Gastrocnemius medialis (tissue), 4 donors: ENCODE results near the gene UPF1. TPM values are rescaled to one million over a fixed set of nuclear protein-coding genes. Genes with fewer than 3 reads are reported as not detected.

Source experiments
- ATAC-seq, 2 donors: fragments of 150-250 bp; one replicate each; pipeline ENCODE4 v1.9.1; 2016
- DNase-seq, 2 donors: peaks; one replicate each; pipeline ENCODE4 v3.0.0-alpha.2; 2019
- H3K27ac ChIP-seq, 4 donors: fragments of 200-600 bp; sonication (generic); 1 replicate in 1 of 4; 2 replicates in 3 of 4; pipeline ENCODE4 v1.5.1; 2016 to 2018; ENCODE audit warnings: mild to moderate bottlenecking in 2 of 4, moderate library complexity in 1 of 4
- H3K27me3 ChIP-seq, 3 donors: fragments of 200-600 bp; sonication (generic) in 2 of 3; 1 replicate in 1 of 3; 2 replicates in 2 of 3; pipeline versions ENCODE4 v1.5.1 to v1.6.0; 2016 to 2019; ENCODE audit warnings: mild to moderate bottlenecking in 1 of 3, moderate library complexity in 1 of 3
- H3K36me3 ChIP-seq, 2 donors: fragments of 200-600 bp; sonication (generic) in 1 of 2; one replicate each; pipeline ENCODE4 v1.5.1; 2017 to 2018
- H3K4me1 ChIP-seq, 2 donors: fragments of 200-600 bp; sonication (generic) in 1 of 2; one replicate each; pipeline ENCODE4 v1.5.1; 2016 to 2017; ENCODE audit warnings: mild to moderate bottlenecking in 2 of 2
- H3K4me3 ChIP-seq, 4 donors: fragments of 200-600 bp; sonication (generic) in 3 of 4; 1 replicate in 1 of 4; 2 replicates in 3 of 4; pipeline ENCODE4 v1.5.1; 2016 to 2019; ENCODE audit warnings: mild to moderate bottlenecking in 2 of 4
- H3K9me3 ChIP-seq, 3 donors: fragments of 200-600 bp; sonication (generic) in 2 of 3; 1 replicate in 1 of 3; 2 replicates in 2 of 3; pipeline ENCODE4 v1.5.1; 2016 to 2019
- POLR2A ChIP-seq, 2 donors: fragments of 450-650 bp; IDR thresholded peaks; one replicate each; pipeline ENCODE4 v1.6.1; 2017; ENCODE audit warnings: antibody characterized with exemption in 2 of 2, mild to moderate bottlenecking in 2 of 2, moderate library complexity in 2 of 2
- in situ Hi-C, 4 donors: fragments of 200-750 bp; cut with MboI; loops; one replicate each; pipeline versions ENCODE4 v1.15.0 to v1.8.0; 2017; ENCODE audit warnings: low sequenced_read_pairs in 4 of 4
- intact Hi-C: fragments of 100-400 bp; cut with DNase I; formaldehyde crosslinking; loops from one replicate; pipeline ENCODE4 v1.15.1; 2023; ENCODE audit warnings: low total_unique reads
- total RNA-seq, 4 donors: library from RNA; depleted of rRNA; stranded (reverse); fragments of >200 nt; gene quantifications; one replicate each; pipeline versions ENCODE4 v1.1.0 to v1.2.3, GENCODE V29; 2016
- TF ChIP-seq, protein P1 (sequence below), 5 experiments: fragments of 450-650 bp in 3 of 5; fragments of 200-600 bp in 2 of 5; sonication (generic) in 2 of 5; IDR thresholded peaks in 4 of 5; conservative IDR thresholded peaks in 1 of 5; 1 replicate in 4 of 5; 2 replicates in 1 of 5; pipeline ENCODE4 v1.5.1; 2016 to 2019; ENCODE audit warnings: antibody characterized with exemption in 5 of 5, mild to moderate bottlenecking in 3 of 5, moderate library complexity in 3 of 5

Gene UPF1
- total RNA-seq, 4 donors from 2014 or later, result 26.0 to 64.9 (median 46.4) TPM

DNA sequence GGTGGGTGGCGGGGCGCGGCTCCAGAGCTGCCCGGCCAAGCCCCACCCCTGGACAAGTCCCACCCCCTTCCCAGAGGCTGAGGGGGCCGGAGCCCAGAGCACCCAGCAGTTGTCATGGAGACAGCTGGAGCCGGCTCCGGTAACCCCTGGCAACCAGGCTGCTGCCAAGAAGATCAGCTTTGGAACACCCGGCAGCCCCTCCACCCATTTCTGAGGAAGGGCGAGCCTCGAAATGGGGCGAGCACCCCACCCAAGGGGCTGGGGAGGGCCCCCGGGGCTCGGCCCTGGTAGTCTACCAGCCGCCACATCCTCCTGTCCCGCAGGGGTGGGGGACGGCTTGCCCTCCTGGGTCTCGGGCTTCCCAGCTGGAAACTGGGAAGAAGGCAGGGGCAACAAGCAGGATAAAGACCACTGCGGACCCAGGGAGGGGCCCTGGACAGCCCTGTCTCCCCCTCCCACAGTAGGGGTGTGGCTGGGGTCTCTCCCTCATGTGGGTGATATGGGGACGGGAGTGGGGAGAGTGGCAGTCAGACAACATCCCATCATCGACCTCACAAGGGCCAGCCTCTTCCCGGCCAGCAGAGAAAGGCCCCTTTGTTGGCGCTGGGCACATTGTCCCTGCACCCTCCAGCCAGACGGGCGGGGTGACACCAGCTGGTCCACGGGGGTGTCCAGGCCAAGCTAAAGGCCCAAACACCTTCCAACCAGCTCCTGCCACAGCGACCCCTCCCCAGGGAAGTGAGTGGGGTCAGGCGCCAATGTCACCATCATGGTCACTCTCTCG lies 62.7 kb downstream of the UPF1 start:
- TF ChIP-seq POLR2A (IDR thresholded peaks at IDR 0.05), result no peak
- TF ChIP-seq, protein P1, sequence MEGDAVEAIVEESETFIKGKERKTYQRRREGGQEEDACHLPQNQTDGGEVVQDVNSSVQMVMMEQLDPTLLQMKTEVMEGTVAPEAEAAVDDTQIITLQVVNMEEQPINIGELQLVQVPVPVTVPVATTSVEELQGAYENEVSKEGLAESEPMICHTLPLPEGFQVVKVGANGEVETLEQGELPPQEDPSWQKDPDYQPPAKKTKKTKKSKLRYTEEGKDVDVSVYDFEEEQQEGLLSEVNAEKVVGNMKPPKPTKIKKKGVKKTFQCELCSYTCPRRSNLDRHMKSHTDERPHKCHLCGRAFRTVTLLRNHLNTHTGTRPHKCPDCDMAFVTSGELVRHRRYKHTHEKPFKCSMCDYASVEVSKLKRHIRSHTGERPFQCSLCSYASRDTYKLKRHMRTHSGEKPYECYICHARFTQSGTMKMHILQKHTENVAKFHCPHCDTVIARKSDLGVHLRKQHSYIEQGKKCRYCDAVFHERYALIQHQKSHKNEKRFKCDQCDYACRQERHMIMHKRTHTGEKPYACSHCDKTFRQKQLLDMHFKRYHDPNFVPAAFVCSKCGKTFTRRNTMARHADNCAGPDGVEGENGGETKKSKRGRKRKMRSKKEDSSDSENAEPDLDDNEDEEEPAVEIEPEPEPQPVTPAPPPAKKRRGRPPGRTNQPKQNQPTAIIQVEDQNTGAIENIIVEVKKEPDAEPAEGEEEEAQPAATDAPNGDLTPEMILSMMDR (IDR thresholded peaks at IDR 0.05 in 4 of 5, conservative IDR thresholded peaks at IDR 0.05 in 1 of 5), result no peak
- peak overlapping the region; percentile 55 to 71 (median 58) for H3K4me3 ChIP-seq
- peaks cover 8 to 31% of the 10 kb centered on the region in 2 donors for H3K4me1 ChIP-seq
- ATAC-seq (peak; percentile 6 to 14), DNase-seq (no peak)
- H3K9me3 ChIP-seq, result no peaks in the 10 kb centered on the region
- H3K27me3 ChIP-seq, result no peaks in the 10 kb centered on the region
- peak overlapping the region in 2 of 4 donors; percentile 59 to 74 for H3K27ac ChIP-seq
- intact Hi-C loops, result loop anchor here (1.0 to 10.0 kb wide), 3 partner anchors 24 to 140 kb away; partner anchors contain the start of genes ARMC6, COPE, DDX49 and SUGP2
- in situ Hi-C loops, result no loop called here
- peaks cover 0 to 5% of the 10 kb centered on the region in 2 donors for H3K36me3 ChIP-seq

DNA sequence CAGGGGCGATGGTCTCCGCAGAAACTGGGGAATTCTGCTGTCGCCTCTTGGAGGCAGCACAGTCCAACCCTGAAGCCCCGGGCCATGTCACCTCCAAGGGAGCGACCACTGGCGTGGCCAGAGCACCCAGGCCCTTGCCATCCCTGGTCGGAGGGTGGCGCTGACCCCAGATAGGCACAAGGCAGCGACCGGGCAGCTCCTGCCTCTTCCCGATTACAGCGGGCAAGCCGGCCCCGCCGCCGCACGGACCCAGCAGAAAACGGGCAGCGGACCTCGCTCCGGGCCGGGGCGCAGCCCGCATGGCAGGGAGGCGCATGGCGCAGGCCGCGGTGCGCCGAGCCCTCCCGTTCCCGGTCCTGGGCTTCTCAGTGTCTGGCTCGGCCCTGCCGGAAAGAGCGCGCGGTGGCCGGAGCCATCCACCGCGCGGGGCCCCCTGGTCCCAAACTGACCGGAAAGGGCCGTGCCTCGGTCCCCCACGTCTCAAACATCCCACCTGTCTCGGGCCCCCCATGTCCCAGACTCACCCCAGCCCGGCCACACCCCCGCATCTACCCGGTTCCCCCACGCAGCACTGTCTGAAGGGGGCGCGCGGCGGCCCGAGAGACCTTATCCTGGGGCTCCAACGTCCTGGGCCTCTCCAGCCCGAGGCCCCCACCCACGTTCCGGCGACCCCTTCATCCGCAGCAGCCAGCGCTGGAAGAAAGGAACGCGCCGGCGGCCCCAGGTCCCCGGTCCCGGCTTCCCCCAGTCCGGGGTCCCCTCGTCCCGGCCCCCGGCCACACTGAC lies 63.5 kb downstream of the UPF1 start:
- DNase-seq (peak; percentile 33 to 68), ATAC-seq (peak; percentile 72 to 73)
- TF ChIP-seq, protein P1 (IDR thresholded peaks at IDR 0.05 in 4 of 5, conservative IDR thresholded peaks at IDR 0.05 in 1 of 5), result peak in 4 of 5 experiments; percentile 41 to 57 (median 54)
- TF ChIP-seq POLR2A (IDR thresholded peaks at IDR 0.05), result peak in 1 of 2 donors; percentile 0
- H3K4me3 ChIP-seq, result peak overlapping the region; percentile 55 to 71 (median 58)
- peaks cover 0 to 12% of the 10 kb centered on the region in 2 donors for H3K36me3 ChIP-seq
- H3K27me3 ChIP-seq, result no peaks in the 10 kb centered on the region
- no peaks in the 10 kb centered on the region for H3K9me3 ChIP-seq
- in situ Hi-C loops, result no loop called here
- intact Hi-C loops, result loop anchor here (1.0 to 10.0 kb wide), 3 partner anchors 24 to 140 kb away; partner anchors contain the start of genes ARMC6, COPE, DDX49 and SUGP2
- peak overlapping the region; percentile 16 to 74 (median 46) for H3K27ac ChIP-seq
- peaks cover 8 to 31% of the 10 kb centered on the region in 2 donors for H3K4me1 ChIP-seq

DNA sequence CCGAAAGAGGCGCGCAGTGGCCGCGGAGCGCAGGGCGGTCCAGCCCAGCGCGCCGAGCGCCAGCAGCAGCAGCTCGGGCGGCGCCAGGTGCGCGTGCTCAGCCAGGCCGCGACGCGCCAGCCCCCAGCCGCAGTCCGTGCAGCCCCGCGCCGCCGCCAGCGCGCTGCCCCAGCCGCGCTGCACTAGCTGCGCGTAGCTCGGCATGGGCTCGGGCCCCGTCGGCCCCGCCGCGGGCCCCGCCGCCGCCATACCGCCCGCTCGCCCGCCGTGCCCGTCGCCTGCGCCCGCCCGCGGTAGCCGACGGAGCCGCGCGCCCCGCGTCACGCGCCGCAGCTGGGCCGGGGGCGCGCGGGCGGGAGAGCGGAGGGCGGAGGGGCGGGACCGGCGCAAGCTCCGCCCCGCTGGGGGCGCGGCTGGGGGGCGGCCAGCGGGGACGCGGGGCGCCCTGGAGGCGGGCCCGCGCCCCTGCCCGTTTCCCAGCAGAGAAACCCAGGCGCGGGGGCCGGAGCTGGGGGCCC lies 64.1 kb downstream of the UPF1 start, which contains the start of gene CERS1:
TSS of gene CERS1 (minus strand) at position 335 of the 518 bp plus-strand sequence. CDS start at position 249, 86 bp downstream.
- intact Hi-C loops, result loop anchor here (1.0 to 10.0 kb wide), 3 partner anchors 23 to 139 kb away; partner anchors contain the start of genes ARMC6, COPE, DDX49 and SUGP2
- Histone ChIP-seq H3K4me1 (peaks cover 8 to 31% of the 10 kb centered on the region in 2 donors), H3K27ac (peak within 1 kb of the TSS; percentile 16 to 74 (median 46)), H3K36me3 (peaks cover 0 to 15% of the 10 kb centered on the region in 2 donors), H3K27me3 (no peaks in the 10 kb centered on the region), H3K9me3 (no peaks in the 10 kb centered on the region), H3K4me3 (peak within 1 kb of the TSS; percentile 55 to 71 (median 58))
- in situ Hi-C loops, result no loop called here
- DNase-seq (no peak), ATAC-seq (peak; percentile 32)
- TF ChIP-seq, protein P1 (IDR thresholded peaks at IDR 0.05 in 4 of 5, conservative IDR thresholded peaks at IDR 0.05 in 1 of 5), result no peak
- TF ChIP-seq POLR2A (IDR thresholded peaks at IDR 0.05), result peak in 1 of 2 donors; percentile 19

DNA sequence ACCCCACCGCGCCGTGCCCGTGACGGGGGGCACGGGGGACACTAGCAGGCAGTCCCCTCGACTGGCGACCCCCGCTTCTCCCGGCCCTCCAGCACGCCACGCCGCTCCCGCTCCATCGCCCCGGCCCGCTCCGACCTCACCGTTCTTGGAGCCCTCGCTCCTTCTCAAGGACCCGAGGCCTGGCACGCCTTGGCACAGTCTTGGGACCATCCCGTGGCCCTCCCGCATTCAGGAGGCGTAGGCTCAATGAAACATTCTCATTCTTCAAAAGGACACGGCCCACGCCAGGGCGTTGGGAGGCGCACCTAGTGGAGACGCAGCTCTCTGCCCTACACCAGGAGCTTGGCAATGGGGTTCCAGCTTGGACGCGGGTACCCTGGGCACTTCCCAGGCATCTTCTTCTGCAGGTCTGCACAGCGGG lies 64.7 kb downstream of the UPF1 start:
- ATAC-seq, result no peak
- no peak for TF ChIP-seq POLR2A (IDR thresholded peaks at IDR 0.05)
- intact Hi-C loops, result loop anchor here (10.0 kb wide), 1 partner anchor 138 kb away; the partner anchor contains the start of genes ARMC6 and SUGP2

More for the DNA sequence above, 64.7 kb downstream of the UPF1 start:
- H3K4me3 ChIP-seq, result peak overlapping the region in 1 of 4 donors; percentile 9
- H3K27ac ChIP-seq, result no peak overlapping the region
- no peaks in the 10 kb centered on the region for H3K9me3 ChIP-seq
- in situ Hi-C loops, result no loop called here
- no peaks in the 10 kb centered on the region for H3K27me3 ChIP-seq
- peaks cover 8 to 31% of the 10 kb centered on the region in 2 donors for H3K4me1 ChIP-seq
- peaks cover 0 to 15% of the 10 kb centered on the region in 2 donors for H3K36me3 ChIP-seq
- no peak for DNase-seq
